PC-9 (cell line): ENCODE measurements around the gene GPR152.

Source experiments
- CTCF ChIP-seq: fragments of 200-600 bp; sonication (generic); conservative IDR thresholded peaks from 2 replicates; pipeline ENCODE4 v1.6.1; 2017; ENCODE audit warnings: mixed run types, antibody characterized with exemption, mild to moderate bottlenecking, moderate library complexity
- EZH2 ChIP-seq: fragments of 200-600 bp; sonication (generic); IDR thresholded peaks from 2 replicates; pipeline ENCODE4 v1.8.0; 2017; ENCODE audit warnings: antibody characterized with exemption, low read depth

GRCh38 chr11:67458266-67458665, 5.7 kb upstream of the GPR152 start:
- no peak for TF ChIP-seq CTCF
- no peak for TF ChIP-seq EZH2
